Stimulated activated CD8-positive, alpha-beta memory T cell treated with anti-CD3 and anti-CD28 coated beads, Interleukin-7, amount 100 ng/mL, for 4 hours (primary cell): ENCODE measurements around the gene PRMT1.

Source experiments
- DNase-seq, 2 donors: peaks; one replicate each; pipeline ENCODE4 v3.0.0-alpha.2; 2020; ENCODE audit warnings: low read depth in 2 of 2

PRMT1 gene

DNA sequence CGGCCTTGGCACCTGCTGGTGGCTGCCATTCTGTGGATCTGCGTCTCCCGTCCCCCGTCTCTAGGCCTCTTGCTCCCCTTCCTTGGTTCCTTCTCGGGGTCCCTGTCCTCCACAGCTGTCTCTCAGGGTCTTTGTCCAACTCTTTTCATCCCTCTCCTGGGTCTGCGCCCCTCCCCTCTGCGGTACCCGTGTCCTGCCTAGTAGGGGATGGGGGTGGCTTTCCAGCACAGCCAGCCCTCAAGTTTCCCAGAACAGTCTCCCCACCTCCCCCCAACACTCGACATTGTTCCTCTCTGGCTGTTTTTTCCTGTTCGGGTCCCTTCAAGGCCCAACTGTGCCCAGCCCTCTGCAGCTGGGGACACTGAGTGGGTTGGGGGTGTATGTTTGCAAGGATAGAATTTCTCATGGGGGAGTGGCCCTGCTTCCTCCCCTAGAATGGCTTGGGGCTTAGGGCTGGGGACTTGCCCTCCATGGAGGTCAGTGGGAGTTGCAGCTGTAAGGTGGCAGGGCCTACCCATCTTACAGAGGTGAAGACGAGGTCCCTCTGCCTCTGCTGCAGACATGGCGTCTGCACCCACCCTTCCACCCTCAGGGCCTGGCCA lies 11.6 kb downstream of the PRMT1 start:
- DNase-seq = no peak

DNA sequence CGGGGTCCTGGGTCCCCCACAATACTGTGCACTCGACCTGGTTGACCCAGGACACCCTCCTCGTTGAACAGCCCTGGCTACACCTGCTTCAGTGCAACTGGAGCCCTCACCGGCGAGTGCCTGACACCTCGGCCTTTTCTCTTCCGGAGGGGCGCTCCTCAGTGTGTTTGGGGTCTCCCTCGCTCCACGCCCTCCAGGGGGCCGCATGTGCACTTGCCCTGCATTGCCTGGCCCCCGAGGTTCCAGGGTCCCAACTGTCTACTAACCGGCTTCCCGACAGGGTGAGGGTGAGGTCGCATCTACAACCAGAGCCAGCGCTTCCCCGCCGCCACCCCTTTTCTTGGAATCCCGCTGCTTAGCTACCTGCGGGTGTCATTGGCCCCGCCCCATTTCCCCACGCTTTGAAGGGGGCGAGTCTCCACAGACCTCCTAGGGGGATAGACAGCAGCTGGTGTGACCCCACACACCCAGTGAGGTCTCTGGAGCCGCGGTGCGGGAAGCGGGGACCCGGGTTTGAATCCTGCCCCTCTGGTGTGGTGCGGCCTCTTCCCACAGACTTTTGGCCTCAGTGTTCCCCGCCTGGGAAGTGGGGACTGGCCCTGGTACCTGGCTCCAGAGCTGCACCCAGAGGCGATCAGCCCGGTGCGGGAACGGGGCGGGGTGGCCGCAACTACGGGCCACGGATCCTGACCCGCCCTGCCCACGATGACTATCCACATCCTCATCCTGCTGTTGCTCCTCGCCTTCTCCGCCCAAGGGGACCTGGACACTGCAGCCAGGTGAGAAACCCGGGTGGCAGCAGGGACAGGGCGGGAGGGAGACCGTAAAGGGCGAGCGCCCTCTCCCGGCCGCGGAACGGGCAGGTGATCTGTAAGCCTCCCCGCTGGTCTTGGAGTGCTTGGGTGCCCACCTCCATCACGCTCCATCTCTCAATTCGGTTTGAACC lies 12.3 kb downstream of the PRMT1 start, which contains the start of gene ADM5:
TSS of gene ADM5 (plus strand) at position 462 of the 946 bp plus-strand sequence. CDS start at position 706, 244 bp downstream.
- DNase-seq = no peak

DNA sequence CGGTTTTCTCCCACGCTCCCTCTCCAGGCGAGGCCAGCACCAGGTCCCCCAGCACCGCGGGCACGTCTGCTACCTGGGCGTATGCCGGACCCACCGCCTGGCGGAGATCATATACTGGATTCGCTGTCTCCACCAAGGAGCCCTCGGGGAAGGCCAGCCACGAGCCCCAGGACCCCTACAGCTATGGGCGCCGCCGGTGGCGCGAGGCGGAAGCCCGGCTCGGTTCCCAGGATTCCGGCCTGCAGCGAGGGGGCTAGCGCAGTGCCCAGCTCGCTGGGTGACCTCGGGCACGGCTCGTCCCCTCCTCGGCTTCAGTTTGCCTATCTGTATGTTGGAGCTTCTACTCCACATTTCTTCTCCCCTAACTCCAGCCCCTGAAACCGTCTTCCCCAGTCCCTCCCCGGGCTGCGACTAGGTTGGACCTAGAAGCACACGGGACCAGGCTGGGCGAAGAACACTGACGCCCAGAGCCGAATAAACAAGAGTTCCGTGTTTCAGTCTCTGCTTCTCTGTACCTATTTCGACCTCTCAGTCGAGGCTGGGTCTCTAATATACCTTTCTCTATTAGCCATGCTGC lies 13.1 kb downstream of the PRMT1 start:
- no peak for DNase-seq

DNA sequence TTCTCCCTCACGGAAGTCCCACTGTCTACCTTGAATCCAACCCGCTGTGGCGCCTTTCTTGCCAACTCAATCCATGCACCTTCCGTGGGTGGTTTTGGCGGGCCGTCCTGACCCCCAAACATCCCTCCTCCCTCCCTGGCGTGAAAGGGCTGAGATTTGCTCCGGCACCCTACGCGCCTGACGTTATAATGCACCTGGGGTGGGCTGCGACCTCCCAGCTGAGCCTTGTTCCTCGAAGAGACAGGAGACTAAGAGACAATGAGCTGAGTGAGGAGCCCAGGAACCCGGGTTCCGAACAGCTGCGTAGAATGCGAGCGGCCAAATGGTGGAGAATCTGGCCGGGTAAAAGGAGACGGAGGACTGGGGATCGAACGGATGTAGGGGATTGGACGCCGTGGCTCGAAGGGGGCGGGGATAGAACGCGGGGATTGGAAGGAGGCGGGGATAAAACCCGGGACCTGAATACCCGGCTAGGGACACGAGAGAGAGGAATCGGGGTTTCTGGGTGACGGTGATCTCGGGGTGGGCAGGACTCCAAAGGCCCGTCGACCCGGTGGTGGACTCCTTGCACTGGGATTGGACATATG lies 13.7 kb downstream of the PRMT1 start, which contains the start of gene CPT1C:
TSS of gene CPT1C (plus strand) at position 461 of the 587 bp plus-strand sequence. CDS start 1,137 bp downstream, outside the sequence.
- DNase-seq = peak in 1 of 2 donors; percentile 21

DNA sequence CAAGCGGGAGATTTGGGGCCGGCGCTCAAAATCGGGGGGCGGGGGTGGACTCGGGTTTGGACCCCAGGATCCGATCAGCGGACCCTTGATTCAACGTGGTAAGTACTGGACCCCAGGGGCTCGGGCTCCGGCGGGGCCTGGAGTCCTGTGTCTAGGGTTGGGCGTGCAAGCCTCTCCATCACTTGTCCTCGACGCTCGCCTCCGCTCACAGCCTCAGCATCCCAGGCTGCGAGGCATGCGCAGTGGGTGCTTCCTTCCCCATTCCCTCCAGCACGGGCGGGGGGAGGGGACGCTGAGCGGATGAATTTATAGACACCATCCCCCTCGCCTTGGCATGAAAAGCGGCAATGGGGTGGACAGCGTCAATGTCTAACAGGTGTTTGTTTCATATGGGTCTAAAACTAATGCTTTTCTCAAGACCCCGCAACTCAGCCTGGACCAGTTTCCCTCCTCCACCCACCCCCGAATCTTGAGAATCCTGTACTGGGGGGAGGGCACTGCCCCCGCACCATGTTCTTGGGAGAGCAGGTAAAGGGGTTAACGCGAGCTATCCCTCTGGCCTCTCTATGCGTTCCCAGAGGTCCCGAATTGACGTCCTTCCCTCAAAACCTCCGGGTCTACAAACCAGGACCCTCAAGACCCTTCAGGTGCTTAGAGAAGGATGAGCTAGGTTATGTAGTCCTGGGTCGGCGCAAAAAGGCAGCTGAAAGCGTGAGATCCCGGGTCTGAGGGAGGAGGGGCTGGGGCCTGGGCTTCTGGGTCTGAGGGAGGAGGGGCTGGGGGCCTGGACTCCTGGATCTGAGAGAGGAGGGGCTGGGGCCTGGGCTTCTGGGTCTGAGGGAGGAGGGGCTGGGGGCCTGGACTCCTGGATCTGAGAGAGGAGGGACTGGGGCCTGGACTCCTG lies 14.4 kb downstream of the PRMT1 start:
- no peak for DNase-seq

DNA sequence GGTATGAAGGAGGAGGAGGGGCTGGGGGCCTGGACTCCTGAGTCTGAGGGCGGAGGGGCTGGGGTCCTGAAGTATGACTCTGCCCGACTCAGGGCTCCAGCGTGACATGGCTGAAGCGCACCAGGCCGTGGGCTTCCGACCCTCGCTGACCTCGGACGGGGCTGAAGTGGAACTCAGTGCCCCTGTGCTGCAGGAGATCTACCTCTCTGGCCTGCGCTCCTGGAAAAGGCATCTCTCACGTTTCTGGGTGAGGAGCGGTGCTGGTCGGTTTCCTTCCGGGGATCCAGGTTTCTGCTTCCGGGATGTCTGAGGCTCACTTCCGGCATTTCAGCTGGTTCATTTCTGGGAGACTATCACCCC lies 15.1 kb downstream of the PRMT1 start:
- no peak for DNase-seq

DNA sequence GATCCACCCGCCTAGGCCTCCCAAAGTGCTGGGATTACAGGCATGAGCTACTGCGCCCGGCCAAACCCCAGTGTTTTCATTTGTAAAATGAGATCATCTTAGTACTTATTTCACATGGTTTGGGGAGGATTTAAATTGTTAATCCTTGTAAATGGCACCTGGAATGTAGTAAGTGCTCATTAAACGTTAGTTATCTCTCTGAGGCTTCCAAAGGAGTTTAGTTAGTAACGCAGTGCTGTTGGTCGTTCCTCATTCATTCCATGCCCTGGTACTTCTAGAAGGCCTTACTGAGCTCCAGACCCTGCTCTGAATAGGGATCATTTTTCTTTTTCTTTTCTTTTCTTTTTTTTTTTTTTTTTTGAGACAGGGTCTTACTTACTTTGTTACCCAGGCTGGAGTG lies 19.0 kb downstream of the PRMT1 start:
- no peak for DNase-seq

DNA sequence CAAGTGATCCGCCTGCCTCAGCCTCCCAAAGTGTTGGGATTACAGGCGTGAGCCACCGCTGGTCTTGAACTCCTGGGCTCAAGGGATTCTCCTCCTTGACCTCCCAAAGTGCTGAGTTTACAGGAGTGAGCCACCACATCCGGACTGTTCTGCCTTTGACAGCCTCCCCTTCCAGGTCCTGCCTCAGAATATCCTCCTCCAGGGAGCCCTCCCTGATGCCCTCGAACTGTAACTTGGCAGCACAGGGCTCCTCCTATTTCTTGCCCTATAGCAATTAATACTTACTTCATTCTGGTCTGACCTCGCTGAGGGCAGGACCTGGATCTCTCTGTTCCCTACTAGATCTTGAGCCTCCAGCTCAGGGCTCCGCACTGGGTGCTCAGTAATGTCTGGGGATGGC lies 19.8 kb downstream of the PRMT1 start:
- DNase-seq = no peak

DNA sequence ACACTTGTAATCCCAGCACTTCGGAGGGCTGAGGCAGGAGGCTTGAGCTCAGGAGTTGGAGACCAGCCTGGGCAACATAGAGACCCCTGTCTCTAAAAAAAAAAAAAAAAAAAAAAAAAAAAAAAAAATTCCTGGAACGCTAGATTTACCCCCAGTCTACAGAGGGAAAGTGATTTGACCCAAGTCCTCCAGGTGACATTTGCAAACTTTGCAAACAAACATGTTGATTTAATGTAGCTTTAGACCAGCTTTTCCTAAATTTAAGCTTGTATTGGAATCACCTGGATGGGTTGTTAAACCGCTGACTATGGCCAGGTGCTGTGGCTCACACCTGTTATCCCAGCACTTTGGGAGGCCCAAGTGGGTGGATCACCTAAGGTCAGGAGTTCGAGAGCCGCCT lies 22.3 kb downstream of the PRMT1 start:
- no peak for DNase-seq

DNA sequence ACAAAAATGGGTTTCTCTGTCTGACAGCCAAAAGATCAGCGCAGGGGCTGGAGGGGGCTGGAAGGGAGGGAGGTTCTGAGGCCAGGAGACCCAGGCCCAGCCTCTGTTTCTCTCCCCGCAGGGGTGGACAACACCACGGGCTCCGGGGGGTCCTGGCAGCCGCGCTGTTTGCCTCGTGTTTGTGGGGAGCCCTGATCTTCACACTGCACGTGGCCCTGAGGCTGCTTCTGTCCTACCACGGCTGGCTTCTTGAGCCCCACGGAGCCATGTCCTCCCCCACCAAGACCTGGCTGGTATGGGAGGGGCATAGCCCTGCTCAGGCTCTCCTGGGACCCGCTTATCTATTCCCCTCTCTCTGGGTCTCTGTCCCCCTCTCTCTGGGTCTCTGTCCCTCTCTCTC lies 23.5 kb downstream of the PRMT1 start:
- DNase-seq = no peak

DNA sequence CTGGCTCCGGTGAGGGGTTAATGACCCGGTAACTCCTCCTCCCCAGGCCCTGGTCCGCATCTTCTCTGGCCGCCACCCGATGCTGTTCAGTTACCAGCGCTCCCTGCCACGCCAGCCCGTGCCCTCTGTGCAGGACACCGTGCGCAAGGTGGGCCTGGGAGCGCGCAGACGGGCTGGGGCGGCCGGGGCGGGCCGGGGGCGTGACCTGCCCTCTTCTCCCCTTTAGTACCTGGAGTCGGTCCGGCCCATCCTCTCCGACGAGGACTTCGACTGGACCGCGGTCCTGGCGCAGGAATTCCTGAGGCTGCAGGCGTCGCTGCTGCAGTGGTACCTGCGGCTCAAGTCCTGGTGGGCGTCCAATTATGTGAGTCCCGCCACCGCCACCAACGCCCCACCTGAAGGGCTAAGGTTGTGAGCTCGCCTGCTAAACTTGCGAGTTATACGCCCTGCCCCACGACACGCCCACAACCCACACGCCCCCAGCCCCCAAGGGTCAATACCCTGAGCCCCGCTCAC lies 24.3 kb downstream of the PRMT1 start:
- DNase-seq = no peak

DNA sequence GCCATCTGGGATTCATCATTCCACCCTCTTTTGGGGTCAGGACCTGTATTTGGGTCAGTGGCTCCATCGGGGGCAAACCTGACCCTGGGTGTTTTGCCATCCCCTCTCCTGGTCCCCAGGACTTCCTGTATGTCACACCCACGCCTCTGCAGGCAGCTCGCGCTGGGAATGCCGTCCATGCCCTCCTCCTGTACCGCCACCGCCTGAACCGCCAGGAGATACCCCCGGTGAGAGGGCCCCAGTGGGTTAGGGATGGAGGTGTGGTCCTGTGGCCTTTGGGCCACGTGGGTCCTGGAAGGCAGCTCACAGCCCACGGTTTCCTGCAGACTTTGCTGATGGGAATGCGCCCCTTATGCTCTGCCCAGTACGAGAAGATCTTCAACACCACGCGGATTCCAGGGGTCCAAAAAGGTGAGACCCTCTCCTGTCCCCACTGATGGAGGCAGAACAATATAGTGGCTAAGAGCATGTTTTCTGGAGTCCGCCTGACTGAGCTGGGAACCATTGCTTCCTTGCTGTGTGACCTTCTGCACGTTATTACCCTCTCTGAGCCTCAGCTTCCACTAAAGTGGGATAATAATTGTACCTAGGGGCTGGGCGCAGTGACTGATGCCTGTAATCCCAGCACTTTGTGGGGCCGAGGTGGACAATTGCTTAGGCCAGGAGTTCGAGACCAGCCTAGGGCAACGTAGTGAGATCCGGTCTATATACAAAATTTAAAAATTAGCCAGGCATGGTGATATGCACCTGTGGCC lies 28.0 kb downstream of the PRMT1 start:
- DNase-seq = no peak

DNA sequence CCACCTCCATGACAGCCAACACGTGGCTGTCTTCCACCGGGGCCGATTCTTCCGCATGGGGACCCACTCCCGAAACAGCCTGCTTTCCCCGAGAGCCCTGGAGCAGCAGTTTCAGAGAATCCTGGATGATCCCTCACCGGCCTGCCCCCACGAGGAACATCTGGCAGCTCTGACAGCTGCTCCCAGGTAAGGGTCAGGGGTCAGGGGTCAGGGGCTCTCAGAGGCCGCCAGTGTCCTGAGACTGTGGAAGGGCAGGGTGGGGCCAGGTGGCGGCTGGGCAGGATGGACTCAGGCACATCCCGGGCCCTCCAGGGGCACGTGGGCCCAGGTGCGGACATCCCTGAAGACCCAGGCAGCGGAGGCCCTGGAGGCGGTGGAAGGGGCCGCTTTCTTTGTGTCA lies 28.8 kb downstream of the PRMT1 start:
- no peak for DNase-seq

DNA sequence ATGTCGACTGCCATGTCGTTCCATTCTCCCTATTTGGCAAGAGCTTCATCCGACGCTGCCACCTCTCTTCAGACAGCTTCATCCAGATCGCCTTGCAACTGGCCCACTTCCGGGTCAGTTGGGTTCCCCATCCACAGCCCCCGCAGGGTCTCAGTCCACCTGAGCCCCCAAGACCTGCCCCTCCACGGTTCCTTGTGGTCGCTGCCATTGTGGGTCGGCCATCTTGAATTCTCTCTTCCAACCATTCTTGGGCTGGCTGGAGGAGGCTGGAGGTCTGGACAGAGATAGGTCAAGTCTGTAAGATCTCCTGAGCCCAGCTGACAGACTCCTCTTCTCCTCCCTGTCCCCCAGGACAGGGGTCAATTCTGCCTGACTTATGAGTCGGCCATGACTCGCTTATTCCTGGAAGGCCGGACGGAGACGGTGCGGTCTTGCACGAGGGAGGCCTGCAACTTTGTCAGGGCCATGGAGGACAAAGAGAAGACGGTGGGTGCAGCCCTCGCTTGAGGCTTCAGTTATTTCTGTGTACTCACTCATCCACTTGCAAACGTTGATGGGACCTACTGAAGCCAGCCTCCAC lies 33.4 kb downstream of the PRMT1 start:
- no peak for DNase-seq

DNA sequence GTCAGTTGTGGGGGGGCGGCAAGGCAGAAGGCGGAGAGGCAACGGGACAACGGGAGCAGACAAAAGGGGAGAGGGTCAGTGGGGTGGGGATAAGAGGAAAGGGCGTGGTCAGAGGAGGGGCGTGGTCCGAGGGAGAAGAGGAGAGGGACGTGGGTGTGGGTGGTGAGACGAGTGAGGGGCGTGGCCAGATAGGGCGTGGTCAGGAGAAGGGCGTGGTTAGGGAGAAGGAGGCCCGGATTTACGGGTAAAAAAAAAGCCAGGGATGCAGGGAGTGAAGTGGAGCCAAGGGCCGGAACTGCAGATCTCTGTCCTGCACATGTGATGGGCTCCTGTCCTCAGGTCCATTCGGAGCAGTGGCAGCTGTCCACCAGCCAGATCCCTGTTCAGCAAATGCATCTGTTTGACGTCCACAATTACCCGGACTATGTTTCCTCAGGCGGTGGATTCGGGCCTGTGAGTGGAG lies 35.4 kb downstream of the PRMT1 start:
- DNase-seq = no peak

DNA sequence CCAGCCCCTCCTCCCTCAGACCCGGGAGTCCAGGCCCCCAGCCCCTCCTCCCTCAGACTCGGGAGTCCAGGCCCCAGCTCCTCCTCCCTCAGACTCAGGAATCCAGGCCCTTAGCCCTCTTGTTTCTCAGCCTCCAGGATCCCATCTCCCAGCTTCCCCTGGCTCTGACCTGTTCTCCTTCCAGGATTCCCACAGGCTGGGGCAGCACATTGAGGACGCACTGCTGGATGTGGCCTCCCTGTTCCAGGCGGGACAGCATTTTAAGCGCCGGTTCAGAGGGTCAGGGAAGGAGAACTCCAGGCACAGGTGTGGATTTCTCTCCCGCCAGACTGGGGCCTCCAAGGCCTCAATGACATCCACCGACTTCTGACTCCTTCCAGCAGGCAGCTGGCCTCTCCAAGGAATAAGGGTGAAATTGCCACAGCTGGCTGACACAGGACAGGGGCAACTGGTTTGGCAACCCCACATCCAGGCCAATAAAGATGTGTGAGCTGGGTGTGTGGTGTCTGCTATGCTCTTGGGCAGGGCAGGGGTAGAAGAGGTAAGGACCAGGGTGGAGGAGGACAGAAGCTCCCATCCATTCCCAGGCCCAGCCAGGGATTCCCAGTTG lies 36.3 kb downstream of the PRMT1 start:
- no peak for DNase-seq

DNA sequence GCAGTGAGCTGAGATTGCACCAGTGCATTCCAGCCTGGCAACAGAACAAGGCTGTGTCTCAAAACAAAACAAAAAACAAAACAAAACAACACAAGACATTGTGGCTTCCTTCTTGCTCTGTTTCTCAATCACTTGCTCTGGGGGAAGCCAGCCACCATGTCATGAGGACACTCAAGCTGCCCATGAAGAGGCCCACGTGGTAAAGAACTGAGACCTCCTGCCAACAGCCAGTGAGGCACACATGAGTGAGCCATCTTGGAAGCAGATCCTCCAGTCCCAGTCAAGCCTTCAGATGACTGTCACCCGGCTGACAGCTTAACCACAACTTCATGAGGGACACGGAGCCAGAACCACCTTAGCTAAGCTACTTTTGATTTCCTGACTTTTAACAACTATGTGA lies 39.1 kb downstream of the PRMT1 start:
- no peak for DNase-seq

DNA sequence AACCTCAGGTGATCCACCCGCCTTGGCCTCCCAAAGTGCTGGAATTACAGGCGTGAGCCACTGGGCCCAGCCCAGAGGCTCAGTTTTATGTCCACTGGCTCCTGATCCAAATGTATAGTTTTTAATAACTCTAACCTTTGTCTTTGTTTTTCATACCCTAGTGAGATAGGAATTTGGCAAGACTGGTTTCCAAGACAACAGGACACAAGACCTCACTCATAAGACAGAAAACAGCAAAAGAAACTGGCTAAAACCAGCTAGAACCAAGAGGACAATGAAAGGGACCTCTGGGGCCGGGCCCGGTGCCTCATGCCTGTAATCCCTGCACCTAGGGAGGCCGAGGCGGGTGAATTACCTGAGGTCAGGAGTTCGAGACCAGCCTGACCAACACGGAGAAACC lies 41.4 kb downstream of the PRMT1 start:
- DNase-seq = no peak

DNA sequence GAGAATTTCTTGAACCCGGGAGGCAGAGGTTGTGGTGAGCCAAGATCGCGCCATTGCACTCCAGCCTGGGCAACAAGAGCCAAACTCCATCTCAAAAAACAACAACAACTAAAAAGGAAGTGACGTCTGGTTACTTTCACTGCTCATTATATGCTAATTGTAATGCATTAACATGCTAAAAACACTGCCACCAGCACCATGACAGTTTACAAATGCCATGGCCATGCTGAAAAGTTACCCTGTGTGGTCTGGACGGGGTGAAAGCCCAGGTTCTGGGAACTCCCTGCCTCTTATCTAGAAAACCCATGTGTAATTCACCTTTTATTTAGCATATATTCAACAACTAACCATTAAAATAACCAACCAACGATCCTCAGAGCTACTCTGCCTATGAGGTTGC lies 41.9 kb downstream of the PRMT1 start:
- DNase-seq = no peak
